HG02763 (cell line): ENCODE measurements around the gene CDCA4.

Experiments
- ATAC-seq: cut with Tn5 transposase; IDR thresholded peaks from one replicate; pipeline ENCODE4 v1.9.1; 2021; ENCODE audit warnings: mild to moderate bottlenecking, moderate library complexity; ENCODE audit not compliant: unreplicated experiment

The CDCA4 gene

DNA sequence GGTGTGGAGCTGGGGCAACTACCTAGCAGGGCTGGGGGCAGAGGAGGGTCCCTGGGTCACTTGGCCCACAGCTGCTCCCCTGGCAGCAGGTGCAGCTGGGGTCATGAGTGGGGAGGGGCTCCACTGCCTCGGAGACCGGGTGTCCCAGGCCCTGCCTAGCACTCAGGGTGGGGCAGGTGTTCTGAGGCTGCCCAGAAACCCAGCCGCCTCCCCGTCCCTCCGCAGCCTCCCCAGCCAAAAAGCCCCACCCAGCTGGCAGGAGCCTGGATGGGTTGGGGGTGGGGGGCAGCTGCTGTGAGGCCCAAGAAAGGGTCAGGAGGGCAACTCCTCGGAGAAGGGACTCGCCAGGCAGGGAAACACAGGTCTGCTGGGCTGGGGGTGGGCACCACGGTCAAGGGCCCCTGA is 53.9 kb downstream of the CDCA4 start:
- ATAC-seq, result no peak

DNA sequence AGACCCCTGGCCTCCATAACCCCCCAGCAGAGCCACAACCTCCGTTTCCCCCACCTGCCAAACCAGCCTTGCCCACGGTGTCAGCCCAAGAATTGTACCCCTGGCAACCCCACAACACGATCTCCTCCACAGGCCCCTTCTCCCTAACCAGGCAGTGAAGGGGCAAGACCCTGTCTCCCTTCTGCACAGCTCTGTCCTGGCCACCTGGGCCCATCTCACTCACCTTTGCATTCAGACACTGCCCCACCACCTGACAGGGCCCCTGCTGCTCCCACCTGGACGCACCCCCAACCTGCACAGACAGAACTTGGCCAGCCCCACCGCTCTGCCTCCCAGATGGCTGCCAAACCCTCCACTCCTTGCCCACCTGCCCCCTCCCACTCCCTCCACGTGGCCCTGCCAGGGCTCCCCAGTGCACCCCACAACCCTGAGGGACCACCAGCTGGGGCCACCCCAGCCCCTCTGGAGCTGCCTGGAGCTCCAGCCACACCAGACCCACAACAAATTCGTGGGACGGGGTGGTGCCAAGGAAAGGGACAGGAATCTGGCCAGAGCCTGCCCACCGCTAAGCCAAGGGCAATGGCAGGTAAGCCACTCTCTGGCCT is 54.5 kb downstream of the CDCA4 start:
- ATAC-seq, result no peak

DNA sequence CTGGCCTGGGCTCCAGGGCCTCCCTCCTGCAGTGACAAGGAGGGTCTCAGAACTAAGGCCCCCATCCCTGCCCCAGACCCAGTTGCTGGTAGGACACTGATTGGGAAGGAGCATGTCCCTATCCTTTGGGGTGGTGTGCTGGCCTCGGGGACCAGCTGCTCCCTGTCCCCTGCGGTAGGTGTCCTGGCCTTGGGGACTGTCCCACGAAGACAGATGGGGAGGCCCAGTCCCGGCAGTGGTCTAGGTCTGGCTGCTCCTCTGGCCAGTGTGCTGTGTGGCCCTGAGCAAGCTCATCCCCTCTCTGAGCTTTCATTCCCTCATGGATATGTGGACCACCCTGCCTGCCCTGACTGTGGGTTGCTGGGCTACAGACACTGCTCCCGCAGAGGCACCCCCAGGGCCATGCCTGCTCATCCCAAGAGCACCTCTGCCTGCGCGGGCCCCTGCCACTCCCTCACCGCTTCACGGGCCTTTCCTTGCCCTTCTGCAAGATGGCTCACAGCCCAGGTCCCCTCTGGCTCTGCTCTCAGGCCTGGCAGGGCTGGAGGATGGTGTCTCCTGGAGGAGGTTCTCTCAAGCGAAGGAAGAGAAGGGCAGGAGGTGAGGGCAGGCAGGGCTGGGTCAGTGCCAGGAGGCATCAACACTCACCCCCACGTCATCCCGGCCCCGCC is 55.2 kb downstream of the CDCA4 start:
- ATAC-seq, result no peak

DNA sequence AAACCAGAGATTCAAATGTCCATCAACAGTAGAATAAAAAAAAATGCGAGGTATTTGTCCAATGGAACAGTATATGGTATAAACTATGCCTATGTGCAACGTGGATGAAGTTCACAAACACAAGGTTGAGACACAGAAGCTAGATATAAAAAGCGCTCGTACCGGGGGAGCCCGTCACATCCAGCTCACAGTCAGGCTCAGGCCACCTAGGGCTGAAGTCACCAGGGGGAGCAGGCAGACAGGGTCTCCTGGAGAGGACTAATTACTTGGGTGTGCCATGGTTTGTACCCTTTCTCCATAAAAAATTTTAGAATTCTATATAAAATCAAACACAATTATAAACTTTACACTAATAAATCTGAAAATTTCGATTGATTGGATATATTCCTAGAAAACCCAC is 56.3 kb downstream of the CDCA4 start:
- no peak for ATAC-seq
